Activated T-helper 9 cell treated with anti-CD3 and anti-CD28 coated beads, Interleukin-2, amount 50 U/mL, for 16 hours (primary cell): ENCODE results near the gene HMG20A.
"Not testable (repeated sequence)": the region's sequence is repeated elsewhere in the genome, so short reads cannot be mapped to it uniquely, and the experiment has no call there.

Experiments used
- DNase-seq: peaks from one replicate; pipeline ENCODE4 v3.0.0-alpha.2; 2020; ENCODE audit warnings: low read depth

The HMG20A gene

DNA sequence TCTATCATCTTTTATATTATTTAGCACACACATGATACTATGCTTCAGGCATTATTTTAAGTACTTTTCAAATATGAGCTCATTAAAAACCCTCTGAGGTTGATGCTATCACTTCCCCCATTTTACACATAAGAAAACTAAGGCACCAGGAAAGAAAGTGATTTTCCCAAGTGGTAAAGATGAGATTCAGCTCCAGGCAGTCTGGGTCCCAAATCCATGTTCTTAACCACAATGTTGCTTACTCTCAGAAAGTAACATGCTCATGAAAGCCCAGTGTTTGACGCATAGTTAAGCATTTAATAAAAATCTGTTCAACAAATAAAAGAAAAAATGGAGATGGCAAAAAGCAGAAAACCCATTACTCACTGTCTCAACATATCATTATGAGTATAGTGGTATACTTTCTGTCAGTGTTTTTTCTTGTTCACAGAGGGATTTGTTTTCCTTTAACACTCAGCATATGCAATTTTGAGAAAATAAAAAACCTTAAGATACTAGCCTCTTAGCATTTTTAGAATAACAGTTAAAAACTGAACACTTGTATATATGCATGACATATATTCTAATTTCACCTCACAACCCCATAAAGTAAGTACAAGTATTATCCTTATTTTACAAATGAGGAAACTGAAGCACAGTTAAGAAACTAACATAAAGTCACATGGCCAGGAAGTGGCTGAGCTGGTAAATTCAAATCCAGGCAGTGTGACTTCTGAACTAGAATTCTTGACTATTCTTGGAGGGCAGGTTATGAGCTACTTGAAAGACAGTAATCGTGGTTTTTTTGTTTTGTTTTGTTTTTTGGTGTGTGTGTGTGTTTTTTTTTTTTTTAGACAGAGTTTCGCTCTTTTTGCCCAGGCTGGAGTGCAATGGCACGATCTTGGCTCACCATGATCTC lies 11.2 kb upstream of the HMG20A start:
- DNase-seq = no peak

DNA sequence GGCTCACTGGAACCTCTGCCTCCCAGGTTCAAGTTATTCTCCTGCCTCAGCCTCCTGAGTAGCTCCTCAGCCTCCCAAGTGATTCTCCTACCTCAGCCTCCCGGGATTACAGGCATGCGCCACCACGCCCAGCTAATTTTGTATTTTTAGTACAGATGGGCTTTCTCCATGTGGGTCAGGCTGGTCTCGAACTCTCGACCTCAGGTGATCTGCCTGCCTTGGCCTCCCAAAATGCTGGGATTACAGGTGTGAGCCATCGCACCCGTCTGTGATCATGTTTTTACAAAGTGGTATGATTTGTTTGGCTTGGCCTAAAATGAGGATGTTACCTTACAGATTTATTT lies 10.6 kb upstream of the HMG20A start:
- DNase-seq = not testable (repeated sequence)

DNA sequence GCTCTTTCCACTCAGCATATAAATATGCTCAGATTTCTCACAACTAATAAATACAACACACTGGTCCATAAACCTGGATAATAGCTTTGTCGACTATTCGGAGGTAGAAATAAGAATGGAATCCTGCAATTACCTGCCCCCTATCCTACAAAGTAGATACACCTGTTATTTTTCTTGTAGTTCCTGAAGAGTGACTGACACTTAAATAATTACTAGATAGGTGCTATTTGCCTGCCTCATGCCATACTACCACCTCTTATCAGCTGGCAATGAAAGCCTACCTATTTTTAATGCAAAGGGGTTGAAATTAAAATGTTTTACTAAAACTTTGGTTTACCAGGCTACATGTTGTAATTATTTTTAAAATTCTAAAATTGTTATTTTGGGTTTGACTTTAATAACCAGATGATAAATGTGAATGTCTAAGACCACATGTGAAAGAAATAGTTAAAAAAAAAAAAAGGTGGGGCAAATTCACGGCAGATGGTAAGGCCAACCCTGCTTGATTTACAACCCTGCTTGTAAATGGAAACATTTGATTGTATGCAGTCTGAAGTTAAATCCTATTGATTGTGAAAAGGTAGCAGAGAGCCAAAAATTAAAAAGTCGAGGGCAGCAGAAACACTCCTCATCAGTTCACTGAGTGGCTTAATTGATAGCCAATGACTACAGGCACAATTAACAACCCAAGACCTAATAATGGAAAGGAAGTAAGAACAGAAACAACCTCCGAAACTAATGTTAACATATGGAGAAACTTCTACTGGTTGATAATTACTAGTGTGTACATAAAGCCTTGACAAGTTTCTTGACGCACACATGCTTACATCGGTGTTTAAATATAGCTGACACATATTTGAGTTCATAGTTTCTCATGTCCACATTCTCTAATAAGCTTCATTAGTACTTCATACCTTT lies 9.7 kb upstream of the HMG20A start:
- DNase-seq = no peak

DNA sequence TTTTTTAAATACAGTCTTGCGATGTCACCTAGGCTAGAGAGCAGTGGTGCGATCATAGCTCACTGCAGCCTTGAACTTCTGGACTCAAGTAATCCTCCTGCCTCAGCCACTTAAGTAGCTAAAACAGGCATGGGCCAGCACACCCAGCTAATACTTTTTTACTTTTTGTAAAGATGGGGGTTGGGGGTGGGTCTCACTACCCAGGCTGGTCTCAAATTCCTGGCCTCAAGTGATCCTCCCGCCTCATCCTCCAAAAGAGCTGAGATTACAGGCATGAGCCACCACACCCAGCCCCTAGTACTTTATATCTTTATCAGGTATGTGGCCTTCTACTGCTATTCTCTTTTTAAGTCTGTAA lies 9.1 kb upstream of the HMG20A start:
- no peak for DNase-seq

DNA sequence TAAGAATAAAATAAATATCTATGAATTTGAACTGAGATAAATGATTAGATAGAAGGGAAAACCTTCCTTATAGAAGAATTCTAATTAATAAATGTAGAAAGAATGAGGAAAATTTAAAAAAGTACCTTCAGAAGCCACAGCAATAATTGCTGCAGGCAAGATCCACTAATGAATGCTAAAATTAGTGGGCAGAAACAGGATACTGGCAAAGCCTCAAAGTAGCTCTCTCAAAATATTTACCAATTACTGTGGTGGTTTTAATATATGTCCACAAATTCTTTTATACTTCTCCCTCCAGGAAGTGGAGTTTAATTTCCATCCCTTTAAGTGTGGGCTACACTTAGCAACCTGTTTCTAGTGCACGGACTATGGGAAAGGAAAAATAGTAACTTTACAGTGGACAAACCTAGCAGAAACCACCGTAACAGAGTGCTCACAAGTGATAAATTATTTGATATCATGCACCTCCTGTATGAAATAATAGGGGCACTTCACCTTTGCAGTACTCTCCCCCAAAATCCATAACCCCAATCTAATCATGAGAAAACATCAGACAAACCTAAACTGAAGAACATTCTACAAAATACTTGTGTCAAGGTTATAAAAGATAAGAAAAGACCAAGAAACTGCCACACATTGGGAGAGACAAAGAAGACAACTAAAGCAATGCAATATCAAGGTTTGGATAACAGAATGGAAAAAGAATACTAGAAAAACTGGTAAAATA lies 7.6 kb upstream of the HMG20A start:
- DNase-seq = no peak

DNA sequence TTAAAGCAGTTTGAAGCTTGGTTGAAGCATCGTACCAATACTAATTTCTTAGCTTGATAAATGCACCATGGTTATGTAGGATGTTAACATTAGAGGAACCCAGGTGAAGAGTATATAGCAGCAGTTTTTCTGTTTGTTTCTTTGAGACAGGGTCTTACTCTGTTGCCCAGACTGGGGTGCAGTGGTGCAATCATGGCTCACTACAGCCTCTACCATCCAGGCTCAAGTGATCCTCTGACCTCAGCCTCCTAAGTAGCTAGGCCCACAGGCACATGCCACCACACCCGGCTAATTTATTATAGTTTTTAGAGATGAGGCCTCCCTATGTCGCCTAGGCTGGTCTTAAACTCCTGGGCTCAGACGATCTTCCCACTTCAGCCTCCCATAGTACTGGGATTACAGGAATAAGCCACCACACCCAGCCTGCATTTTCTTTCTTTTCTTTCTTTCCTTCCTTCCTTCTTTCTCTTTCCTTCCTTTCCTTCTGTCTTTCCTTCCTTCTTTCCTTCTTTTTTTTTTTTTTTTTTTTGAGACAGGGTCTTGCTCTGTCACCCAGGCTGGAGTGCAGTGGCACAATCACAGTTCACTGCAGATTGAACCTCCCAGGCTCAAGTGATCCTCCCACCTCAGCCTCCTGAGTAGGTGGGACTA lies 6.9 kb upstream of the HMG20A start:
- DNase-seq = no peak

DNA sequence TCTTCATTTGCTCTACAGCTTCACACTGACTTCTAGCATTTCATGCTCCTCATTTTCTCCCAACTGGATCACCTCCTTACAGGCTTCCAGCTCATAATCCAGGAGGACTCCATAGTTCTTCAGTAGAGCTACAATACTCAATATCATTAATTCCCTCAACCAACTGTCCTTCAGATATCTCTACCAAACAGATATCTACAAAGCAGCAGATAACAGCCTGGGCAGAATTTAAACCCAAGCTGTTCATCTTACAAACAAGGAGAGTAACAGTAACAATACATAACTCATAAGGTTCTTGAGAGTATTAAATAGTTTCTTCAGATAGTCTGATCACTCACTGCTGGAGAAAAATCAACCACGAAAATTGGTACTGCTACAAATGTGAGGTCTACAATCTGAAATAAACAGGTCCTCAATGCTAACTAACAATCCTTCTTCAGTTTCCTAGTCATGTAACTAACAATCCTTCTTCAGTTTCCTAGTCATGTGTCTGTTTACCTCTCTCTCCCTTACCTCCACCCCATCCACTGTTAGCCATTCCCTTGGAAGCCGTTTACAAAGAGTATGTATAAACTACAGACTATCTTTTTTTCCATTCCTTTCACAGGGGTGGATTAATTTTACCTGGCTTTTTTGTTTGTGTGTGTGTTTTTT lies 5.8 kb upstream of the HMG20A start:
- no peak for DNase-seq

DNA sequence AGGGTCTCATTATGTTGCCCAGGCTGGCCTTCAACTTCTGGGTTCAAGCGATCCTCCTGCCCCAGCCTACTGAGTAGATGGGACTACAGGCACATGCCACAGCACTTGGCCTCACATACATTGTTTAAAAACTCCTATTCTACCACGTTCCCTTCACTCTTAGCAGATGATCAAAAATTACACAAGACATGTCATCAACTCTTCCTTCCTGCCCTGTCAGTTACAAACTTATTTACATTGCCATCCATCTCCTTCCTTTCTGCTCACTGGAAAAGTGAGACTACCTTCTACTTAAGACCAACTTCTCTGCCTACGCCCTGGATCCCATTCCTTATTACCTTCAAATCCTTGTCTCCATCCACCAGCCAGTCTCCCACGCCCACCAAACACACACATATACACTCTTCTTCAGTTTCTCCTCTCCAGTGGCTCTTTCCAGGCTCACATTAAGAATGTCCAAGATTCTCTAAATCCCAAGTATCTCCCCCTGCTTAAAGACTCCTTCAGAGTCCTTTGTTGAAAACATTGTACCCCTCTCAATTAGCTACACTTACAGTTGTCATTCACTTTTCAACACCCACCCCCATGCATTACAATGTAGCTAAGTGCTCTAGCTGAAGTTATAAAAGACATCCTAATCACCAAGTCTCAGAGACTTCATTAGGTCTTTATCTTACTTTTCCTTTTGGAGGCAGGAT lies 5.1 kb upstream of the HMG20A start:
- no peak for DNase-seq

DNA sequence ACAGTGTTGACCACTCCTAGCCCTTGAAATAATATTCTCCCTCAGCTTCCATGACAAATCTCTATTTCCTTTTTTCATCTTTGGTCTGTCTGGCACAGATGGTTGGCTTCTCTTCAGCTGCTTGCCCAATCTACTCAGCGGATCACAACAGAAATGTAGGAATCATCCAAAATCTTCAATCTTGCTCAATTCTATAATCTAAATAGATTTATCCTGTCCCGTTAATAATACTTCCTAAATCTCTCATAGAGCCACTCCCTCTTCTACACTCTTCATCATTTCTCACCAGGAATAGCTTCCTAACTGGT lies 4.6 kb upstream of the HMG20A start:
- DNase-seq = no peak

DNA sequence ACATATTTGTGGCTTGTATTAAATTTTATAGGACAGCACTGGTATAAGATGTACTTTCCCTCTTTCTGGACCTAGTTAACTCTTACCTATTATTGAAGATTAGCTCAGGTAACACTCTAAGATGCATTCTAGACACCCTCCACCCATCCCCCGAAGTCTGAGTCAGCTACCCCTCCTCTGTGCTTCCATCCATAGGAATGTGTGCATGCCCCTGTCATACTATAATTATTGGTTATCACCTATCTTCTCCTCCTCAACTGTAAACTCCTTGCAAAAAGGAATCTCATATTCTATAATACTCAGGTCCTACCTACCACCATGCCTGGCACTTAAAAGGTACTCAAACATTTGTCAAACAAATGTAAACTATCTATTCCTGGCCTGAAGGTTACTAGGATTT lies 3.7 kb upstream of the HMG20A start:
- no peak for DNase-seq

DNA sequence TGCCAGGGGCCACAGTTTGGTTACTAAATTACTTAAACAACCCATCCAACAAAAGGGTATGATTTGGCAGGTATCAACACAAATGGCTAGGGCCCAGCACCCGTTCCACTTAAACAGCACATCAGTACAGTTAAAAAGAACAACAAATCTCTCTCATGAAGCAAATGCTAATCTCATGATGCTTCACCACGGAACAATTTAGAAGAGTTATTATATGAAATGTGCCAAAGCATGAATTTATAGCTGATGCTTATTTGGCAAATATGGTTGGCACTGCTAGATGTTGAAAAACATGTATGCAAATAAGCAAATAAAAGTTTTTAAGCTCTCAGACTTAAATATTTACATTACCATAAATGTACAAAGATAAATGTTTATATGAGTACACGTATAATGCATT lies 3.1 kb upstream of the HMG20A start:
- no peak for DNase-seq

DNA sequence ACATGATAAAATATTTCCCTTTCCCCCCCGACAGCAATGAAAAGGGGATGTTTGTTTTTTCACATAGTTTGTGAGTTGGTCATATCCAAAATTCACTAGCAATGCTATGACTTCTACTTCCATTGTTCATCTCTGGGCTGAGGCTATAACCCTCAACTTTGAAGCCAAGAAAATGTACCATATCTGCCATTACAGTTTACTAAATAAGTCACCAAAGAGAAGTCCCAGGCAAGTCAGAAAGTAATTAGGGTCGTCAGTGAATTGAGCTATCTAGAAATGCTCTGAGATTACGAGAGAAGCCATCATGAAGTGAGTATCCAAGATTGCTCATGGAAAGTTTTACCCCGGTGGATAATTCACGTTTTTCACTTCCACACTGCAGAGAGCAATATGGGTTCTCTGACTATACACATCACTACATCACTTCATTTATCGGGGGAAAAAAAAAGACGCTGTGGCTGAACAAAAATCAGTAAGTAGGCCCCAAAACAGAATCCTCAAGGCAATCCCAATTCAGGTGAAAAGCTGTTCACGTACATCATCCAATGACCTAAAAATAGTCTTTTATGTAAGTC lies 2.2 kb upstream of the HMG20A start:
- DNase-seq = no peak

DNA sequence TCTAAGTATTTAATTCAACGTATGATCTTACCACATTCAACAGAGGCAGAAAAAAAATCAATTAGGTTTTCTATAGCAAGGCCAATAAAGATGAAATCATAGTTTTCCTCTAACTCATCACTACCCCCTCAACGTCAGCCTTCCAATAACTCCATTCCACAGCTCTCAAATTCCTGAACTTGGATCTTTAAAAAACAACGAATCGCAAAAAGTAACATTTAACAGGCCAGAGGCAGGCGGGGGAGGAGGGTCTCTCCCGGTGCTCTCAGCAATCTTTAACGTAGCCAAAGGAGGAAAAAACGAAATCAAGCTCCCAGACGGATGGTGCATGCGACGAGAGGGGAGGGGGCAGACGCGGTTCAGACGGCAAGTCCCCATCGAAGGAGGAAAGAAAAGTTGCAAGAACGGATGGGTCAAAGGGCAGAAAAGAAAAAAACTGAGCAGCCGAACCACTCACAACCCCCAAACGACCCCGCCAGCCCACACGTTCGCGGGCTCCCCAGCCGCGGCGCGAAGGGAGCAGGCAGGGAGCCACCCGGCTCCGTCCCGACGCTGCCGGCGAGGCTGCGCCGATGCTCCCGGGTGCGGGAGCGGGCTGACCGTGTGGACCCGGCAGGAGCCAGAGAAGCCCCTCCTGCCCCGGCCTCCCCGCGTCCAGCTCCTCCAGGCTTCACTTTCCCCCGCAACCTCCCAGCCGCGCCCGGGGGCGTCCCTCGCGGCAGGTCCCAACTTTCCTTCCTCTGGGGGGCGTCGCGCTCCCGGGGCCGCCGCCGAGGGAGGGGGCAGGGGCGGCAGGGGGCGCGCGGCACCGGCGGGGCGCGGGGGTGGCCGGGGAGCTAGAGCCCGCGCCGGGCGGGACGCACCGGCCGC lies 1.5 kb upstream of the HMG20A start:
- DNase-seq = peak; percentile 19

DNA sequence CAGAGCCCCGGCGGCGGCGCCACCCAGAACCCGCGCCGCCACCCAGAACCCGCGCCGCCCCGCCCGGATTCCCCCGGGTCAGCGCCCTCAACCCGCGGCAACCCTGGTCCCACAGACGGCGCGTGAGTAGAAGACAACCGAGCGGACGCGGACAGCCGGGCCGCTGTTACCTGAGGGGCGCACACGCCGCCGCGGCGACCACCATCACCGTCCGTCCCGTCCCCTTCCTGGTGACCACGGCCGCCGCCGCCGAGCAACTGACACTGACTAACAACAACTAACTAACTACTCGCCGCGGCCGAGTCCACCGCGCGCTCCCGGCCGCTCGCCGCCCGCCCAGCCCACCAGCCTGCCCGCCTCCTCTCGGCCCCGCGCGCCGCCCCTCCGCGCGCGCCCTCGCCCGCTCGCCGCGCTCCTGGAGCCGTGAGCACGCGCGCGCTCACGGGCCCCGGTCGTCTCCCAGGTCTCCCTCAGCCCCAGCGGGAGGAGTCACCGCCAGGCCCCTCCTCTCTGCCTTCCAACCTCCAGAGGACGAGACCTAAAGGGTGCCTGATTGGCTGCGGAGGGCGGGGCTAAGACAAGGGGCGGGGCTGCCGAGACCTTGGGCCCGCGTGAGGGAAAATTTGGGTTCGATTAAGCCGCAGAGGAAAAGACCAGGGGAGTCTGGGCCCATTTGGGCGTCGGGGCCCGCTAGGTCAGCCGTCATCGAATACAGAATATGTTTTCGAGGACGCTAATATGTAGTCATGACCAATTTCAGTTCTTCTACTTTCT lies 665 bp upstream of the HMG20A start, which contains the start of gene PEAK1:
PEAK1 (minus strand) TSS at position 269 of the 774 bp plus-strand sequence. CDS start 238,178 bp downstream, outside the sequence.
- DNase-seq = peak; percentile 99

DNA sequence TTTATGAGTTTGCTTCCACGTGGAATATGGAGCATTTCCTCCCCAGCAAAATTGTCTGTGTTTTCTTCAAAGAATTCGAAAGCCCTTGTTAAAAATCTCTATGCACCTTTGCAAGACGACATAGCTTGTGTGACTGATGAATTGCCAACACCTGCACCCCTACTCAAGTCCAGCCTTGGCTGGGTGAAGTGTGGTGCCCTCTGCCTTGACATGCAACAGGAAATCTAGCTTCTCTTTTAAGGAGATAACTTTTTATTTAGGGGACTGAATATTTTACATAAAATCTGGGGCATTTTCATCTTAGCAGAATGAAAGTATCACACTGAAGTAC lies 647 bp downstream of the HMG20A start:
- DNase-seq = no peak

DNA sequence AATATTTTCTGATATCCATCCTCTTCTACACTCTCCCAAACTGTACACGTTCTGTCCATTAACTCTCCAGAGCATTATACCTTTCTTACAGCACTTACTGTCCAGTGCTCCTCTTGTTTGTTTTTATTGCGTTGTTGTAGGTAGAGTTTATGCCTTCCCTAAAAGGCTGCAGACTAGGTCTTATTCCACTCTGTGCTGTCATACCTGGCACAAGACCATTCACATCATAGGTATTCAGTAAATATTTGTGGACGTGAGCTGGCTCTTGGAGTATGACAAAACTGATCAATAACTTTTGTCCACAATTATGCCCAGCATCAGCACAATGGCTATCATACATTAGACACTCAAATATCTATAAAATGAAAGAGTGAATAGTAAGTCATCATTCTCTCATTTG lies 4.4 kb downstream of the HMG20A start:
- DNase-seq = no peak

DNA sequence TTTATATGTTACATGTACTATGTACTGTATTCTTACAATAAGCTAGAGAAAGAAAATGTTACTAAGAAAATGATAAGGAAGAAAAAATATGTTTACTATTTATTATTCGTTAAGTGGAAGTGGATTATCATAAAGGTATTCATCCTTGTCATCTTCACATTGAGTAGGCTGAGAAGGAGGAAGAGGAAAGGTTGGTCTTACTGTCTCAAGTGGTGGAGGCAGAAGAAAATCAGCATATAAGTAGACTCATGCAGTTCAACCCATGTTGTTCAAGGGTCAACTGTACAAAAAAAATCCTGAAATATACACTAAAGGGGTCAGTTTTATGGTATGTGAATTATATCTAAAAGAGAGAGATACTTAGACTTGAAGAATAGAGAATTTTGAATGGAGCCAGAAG lies 5.7 kb downstream of the HMG20A start:
- no peak for DNase-seq

DNA sequence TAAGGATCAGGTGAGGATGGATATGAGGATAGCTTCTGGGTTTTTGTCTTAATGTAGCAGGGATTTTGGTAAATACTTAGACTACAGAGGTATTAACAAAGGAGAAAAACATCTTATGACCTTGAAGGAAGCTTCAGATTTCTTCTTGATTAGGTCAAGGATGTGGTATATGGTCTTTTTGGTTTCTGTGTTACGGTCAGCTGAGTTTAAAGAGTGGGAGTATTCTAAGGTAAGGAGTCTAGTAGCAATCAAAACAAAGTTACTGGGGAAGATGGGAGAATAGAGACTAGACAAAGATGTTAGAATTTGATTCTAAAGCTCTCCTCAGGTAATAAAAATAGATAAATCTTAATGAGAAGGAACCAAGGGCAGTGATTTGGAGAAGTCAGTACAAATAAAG lies 6.2 kb downstream of the HMG20A start:
- DNase-seq = no peak

DNA sequence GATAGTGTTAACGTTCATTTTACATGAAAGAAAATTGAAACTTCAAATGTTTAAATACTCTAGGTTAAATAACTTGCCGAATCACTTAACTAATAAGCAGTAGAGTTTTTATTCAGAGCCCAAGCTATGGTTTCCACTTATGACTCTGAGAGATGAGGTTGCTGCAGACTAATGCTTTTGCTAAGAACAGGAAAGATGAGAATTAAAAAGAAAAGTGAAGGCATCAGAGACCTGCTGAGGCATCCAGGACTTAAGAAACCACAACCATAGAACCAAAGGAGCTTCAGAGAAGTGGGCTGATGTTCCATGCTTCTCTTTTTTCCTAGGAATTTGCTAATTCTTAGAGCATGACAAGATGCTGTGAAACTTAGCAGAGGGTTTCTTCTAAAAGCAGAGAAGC lies 9.5 kb downstream of the HMG20A start:
- DNase-seq = no peak
